GM18867 (cell line): ENCODE measurements around the gene PTPRT.

Experiments
- ATAC-seq: cut with Tn5 transposase; IDR thresholded peaks from one replicate; pipeline ENCODE4 v1.9.1; 2021; ENCODE audit warnings: mild to moderate bottlenecking, moderate library complexity; ENCODE audit not compliant: unreplicated experiment

Gene PTPRT

GRCh38 chr20:43189554-43190331, at the start of gene PTPRT:
PTPRT (minus strand) TSS chr20:43189906; CDS start chr20:43189733, 173 bp downstream.
- ATAC-seq, result no peak

GRCh38 chr20:43238833-43239232, 49.1 kb upstream of the PTPRT start:
- ATAC-seq, result no peak

GRCh38 chr20:43238266-43238665, 48.6 kb upstream of the PTPRT start:
- ATAC-seq, result no peak

- no peak for ATAC-seq
These were observed 48.0 kb upstream of the PTPRT start for GRCh38 chr20:43237651-43238168.

GRCh38 chr20:43235998-43236397, 46.3 kb upstream of the PTPRT start:
- no peak for ATAC-seq

GRCh38 chr20:43231829-43232228, 42.1 kb upstream of the PTPRT start:
- no peak for ATAC-seq

GRCh38 chr20:43229696-43230095, 40.0 kb upstream of the PTPRT start:
- ATAC-seq, result no peak

- ATAC-seq, result no peak
These were observed 30.9 kb upstream of the PTPRT start for GRCh38 chr20:43220612-43221011.

- no peak for ATAC-seq
These were observed 21.2 kb upstream of the PTPRT start for GRCh38 chr20:43210901-43211300.

- ATAC-seq, result no peak
These were observed 20.1 kb upstream of the PTPRT start for GRCh38 chr20:43209831-43210230.

- no peak for ATAC-seq
These were observed 16.0 kb upstream of the PTPRT start for GRCh38 chr20:43205699-43206098.

- no peak for ATAC-seq
These were observed 12.4 kb upstream of the PTPRT start for GRCh38 chr20:43202100-43202499.

- ATAC-seq, result no peak
These were observed 8.9 kb upstream of the PTPRT start for GRCh38 chr20:43198607-43199006.

GRCh38 chr20:43196243-43196642, 6.5 kb upstream of the PTPRT start:
- ATAC-seq, result no peak

- no peak for ATAC-seq
These were observed 4.4 kb upstream of the PTPRT start for GRCh38 chr20:43194137-43194536.

GRCh38 chr20:43193443-43193842, 3.7 kb upstream of the PTPRT start:
- no peak for ATAC-seq

GRCh38 chr20:43191946-43192863, 2.5 kb upstream of the PTPRT start:
- no peak for ATAC-seq

- ATAC-seq, result no peak
These were observed 1.4 kb upstream of the PTPRT start for GRCh38 chr20:43191143-43191542.

- ATAC-seq, result no peak
These were observed 737 bp upstream of the PTPRT start for GRCh38 chr20:43190332-43190953.

- no peak for ATAC-seq
These were observed 699 bp downstream of the PTPRT start for GRCh38 chr20:43188861-43189553.

- no peak for ATAC-seq
These were observed 1.5 kb downstream of the PTPRT start for GRCh38 chr20:43188234-43188653.
